ENCODE results near the gene CCIN. TPM values are rescaled to one million over a fixed set of nuclear protein-coding genes. Genes with fewer than 3 reads are reported as not detected.

The CCIN gene
- total and polyA plus RNA-seq, 2 of the 13 experiments (the other 11 are each of a cell fraction or from before 2014, with no cell fraction given) = not detected

- H3K27me3 ChIP-seq (ENCODE audit: control insufficient read depth in 1 of 2, insufficient read depth in 2 of 2, low read length in 2 of 2) = no peaks in the 10 kb centered on the region
- no TSS peak for BruUV-seq (replicated peaks)
- intact Hi-C loops (cut with micrococcal nuclease; ENCODE audit: unreplicated experiment) = no loop called here
- peaks cover 37% of the 10 kb centered on the region for H3K4me1 ChIP-seq (ENCODE audit: insufficient read depth, low read length)
- in situ Hi-C loops (cut with HindIII; ENCODE audit: extremely low pct_ligation_motif_present, low pct_unique_long_range_greater_than_20kb) = no loop called here
- H3K4me2 ChIP-seq (ENCODE audit: low read depth, low read length) = no peak overlapping the region
- no peak for DNase-seq (ENCODE audit: low spot score)
- peak; percentile 83 for ATAC-seq
- peaks cover 19% of the 10 kb centered on the region for H3K79me2 ChIP-seq (ENCODE audit: insufficient read depth, low read length)
- H3K4me3 ChIP-seq (replicated peaks in 1 of 3; ENCODE audit: insufficient read depth in 1 of 3, low read depth in 2 of 3, low read length in 3 of 3) = no peak overlapping the region
- peaks cover 9% of the 10 kb centered on the region; the same call in 1 of the 2 replicates for H4K20me1 ChIP-seq (ENCODE audit: insufficient read depth, low read length)
- 97% methylated on average over 9 of the region's 11 CpGs for WGBS (ENCODE audit: low lambda C conversion rate)
- ChIA-PET POLR2A (interaction anchor here (4.7 kb wide), 1 partner anchor 13 kb away, joined by 62 read pairs; the partner anchor contains the start of gene CLTA), CTCF (ENCODE audit: low intra/inter-chr PET ratio, low total read pairs) (interaction anchor here (0.6 kb wide), 1 partner anchor 124 kb away, joined by 4 read pairs; no protein-coding TSS in a partner anchor)
- H3K9me3 ChIP-seq (ENCODE audit: low read length) = no peaks in the 10 kb centered on the region
- H2AFZ ChIP-seq (ENCODE audit: low read length) = no peak overlapping the region
- FAIRE-seq = peak; percentile 37
- peaks cover 29 to 89% of the 10 kb centered on the region in 2 experiments for H3K36me3 ChIP-seq (replicated peaks in 1 of 2; ENCODE audit: control insufficient read depth in 1 of 2, insufficient read depth in 2 of 2, low read length in 2 of 2)
- H3K27ac ChIP-seq (ENCODE audit: extremely low read length, insufficient read depth, low read length) = no peak overlapping the region
- peak; percentile 62 for TF ChIP-seq STAG1 (CRISPR knock-in tag; IDR thresholded peaks at IDR 0.05)
- peak; percentile 18; the same call in 1 of the 2 replicates for TF ChIP-seq ZNF687 (CRISPR knock-in tag; IDR thresholded peaks at IDR 0.05)
- no peak for TF ChIP-seq CEBPG (CRISPR knock-in tag; IDR thresholded peaks at IDR 0.05)
- peak; percentile 70 for TF ChIP-seq CTCF (CRISPR knock-in tag; IDR thresholded peaks at IDR 0.05)
- no peak for TF ChIP-seq ZNF713 (CRISPR knock-in tag; IDR thresholded peaks at IDR 0.05)
- H3K9ac ChIP-seq (ENCODE audit: insufficient read depth, low read depth, low read length) = no peak overlapping the region
Observed at GRCh38 chr9:36204906-36205547, 35.8 kb downstream of the CCIN start.

All from HepG2 (cell line).